HEK293 (cell line): Measurements from ENCODE around the gene TIMM10.

Source experiments
- CTCF ChIA-PET: fragments of 350-600 bp; formaldehyde crosslinking; extraction: SDS; loops from one replicate; lab custom pipeline; 2021; ENCODE audit warnings: antibody characterized with exemption; lab: Yijun Ruan, JAX
- POLR2A ChIA-PET: fragments of 300-600 bp; formaldehyde crosslinking; extraction: SDS; loops from one replicate; lab custom pipeline; 2020; ENCODE audit warnings: antibody characterized with exemption, inconsistent platforms; lab: Yijun Ruan, JAX
- H3K27ac ChIP-seq: fragments of 200-500 bp; sonication (Bioruptor generic); 2 replicates; pipeline ENCODE4 v1.5.1; 2014; ENCODE audit warnings: low read depth, low read length, control low read depth, inconsistent platforms; ENCODE audit errors: extremely low read depth
- H3K36me3 ChIP-seq, 2 experiments: fragments of 200-500 bp in 1 of 2; sonication (Bioruptor generic) in 1 of 2; 1 replicate in 1 of 2; 2 replicates in 1 of 2; pipeline ENCODE4 v1.5.1; 2014 to 2017; ENCODE audit warnings: inconsistent platforms in 2 of 2, low read length in 2 of 2; ENCODE audit not compliant: control insufficient read depth in 2 of 2, insufficient read depth in 1 of 2
- H3K4me1 ChIP-seq: fragments of 200-500 bp; sonication (Bioruptor generic); 2 replicates; pipeline ENCODE4 v1.5.1; 2014; ENCODE audit warnings: mild to moderate bottlenecking, low read length, inconsistent platforms; ENCODE audit not compliant: control insufficient read depth, insufficient read depth
- H3K4me3 ChIP-seq: 2 replicates; pipeline ENCODE4 v1.5.1; 2011; ENCODE audit warnings: low read depth, mild to moderate bottlenecking, control low read depth, low read length, moderate library complexity
- H3K9me3 ChIP-seq: fragments of 200-500 bp; sonication (Bioruptor generic); 2 replicates; pipeline ENCODE4 v1.5.1; 2014; ENCODE audit warnings: low read depth, low read length, inconsistent platforms; ENCODE audit not compliant: control insufficient read depth, insufficient read depth
- KLF8 ChIP-seq: fragments of 450-650 bp; formaldehyde crosslinking; IDR thresholded peaks from 2 replicates; pipeline ENCODE4 v1.5.1; 2016; ENCODE audit warnings: missing biosample characterization, missing genetic modification characterization
- MZF1 ChIP-seq: fragments of 450-650 bp; formaldehyde crosslinking; IDR thresholded peaks from 2 replicates; pipeline ENCODE4 v1.5.1; 2017; ENCODE audit warnings: missing biosample characterization, missing genetic modification characterization, borderline replicate concordance
- RBAK ChIP-seq: fragments of 450-650 bp; formaldehyde crosslinking; IDR thresholded peaks from 2 replicates; pipeline ENCODE4 v1.5.1; 2016; ENCODE audit warnings: missing biosample characterization, missing genetic modification characterization
- SCRT2 ChIP-seq: fragments of 450-650 bp; formaldehyde crosslinking; IDR thresholded peaks from 2 replicates; pipeline ENCODE4 v1.5.1; 2016; ENCODE audit warnings: missing biosample characterization, missing genetic modification characterization
- SP2 ChIP-seq: fragments of 450-650 bp; formaldehyde crosslinking; IDR thresholded peaks from 2 replicates; pipeline ENCODE4 v1.5.1; 2016; ENCODE audit warnings: missing biosample characterization, missing genetic modification characterization
- SP3 ChIP-seq: fragments of 450-650 bp; formaldehyde crosslinking; IDR thresholded peaks from 2 replicates; pipeline ENCODE4 v1.5.1; 2016; ENCODE audit warnings: missing biosample characterization, missing genetic modification characterization
- SP7 ChIP-seq: fragments of 450-650 bp; formaldehyde crosslinking; IDR thresholded peaks from 2 replicates; pipeline ENCODE4 v1.5.1; 2016; ENCODE audit warnings: missing biosample characterization, missing genetic modification characterization
- ZFP69B ChIP-seq: fragments of 450-650 bp; formaldehyde crosslinking; IDR thresholded peaks from 2 replicates; pipeline ENCODE4 v1.5.1; 2016; ENCODE audit warnings: missing biosample characterization, missing genetic modification characterization
- ZNF324 ChIP-seq: fragments of 450-650 bp; formaldehyde crosslinking; IDR thresholded peaks from 2 replicates; pipeline ENCODE4 v1.5.1; 2016; ENCODE audit warnings: missing biosample characterization, missing genetic modification characterization
- ZNF335 ChIP-seq: fragments of 450-650 bp; formaldehyde crosslinking; conservative IDR thresholded peaks from 2 replicates; pipeline ENCODE4 v1.5.1; 2016; ENCODE audit warnings: missing biosample characterization, missing genetic modification characterization
- ZNF398 ChIP-seq: fragments of 450-650 bp; formaldehyde crosslinking; IDR thresholded peaks from 2 replicates; pipeline ENCODE4 v1.5.1; 2017; ENCODE audit warnings: missing biosample characterization, missing genetic modification characterization
- ZNF501 ChIP-seq: fragments of 450-650 bp; formaldehyde crosslinking; IDR thresholded peaks from 2 replicates; pipeline ENCODE4 v1.5.1; 2016; ENCODE audit warnings: missing biosample characterization, missing genetic modification characterization
- ZNF624 ChIP-seq: fragments of 450-650 bp; formaldehyde crosslinking; IDR thresholded peaks from 2 replicates; pipeline ENCODE4 v1.5.1; 2017; ENCODE audit warnings: missing biosample characterization, missing genetic modification characterization
- ZNF692 ChIP-seq: fragments of 450-650 bp; formaldehyde crosslinking; IDR thresholded peaks from 2 replicates; pipeline ENCODE4 v1.5.1; 2016; ENCODE audit warnings: missing biosample characterization, missing genetic modification characterization
- ZNF747 ChIP-seq: fragments of 450-650 bp; formaldehyde crosslinking; IDR thresholded peaks from 2 replicates; pipeline ENCODE4 v1.5.1; 2016; ENCODE audit warnings: missing biosample characterization, missing genetic modification characterization

TIMM10 gene

GRCh38 chr11:57514538-57515331 is 15.8 kb downstream of the TIMM10 start (continued):
- TF ChIP-seq KLF8 (tag by site-specific recombination) = peak; percentile 11; the same call in 1 of the 2 replicates
- no peak for TF ChIP-seq ZNF501 (tag by site-specific recombination)
- no peak for TF ChIP-seq ZNF324 (tag by site-specific recombination)
- peak; percentile 99 for TF ChIP-seq ZNF398 (tag by site-specific recombination)
- 0 out of 2 replicates have a peak, but pooled peaks have one; percentile 9 for TF ChIP-seq SP7 (tag by site-specific recombination)
- no peak for TF ChIP-seq ZNF624
- TF ChIP-seq MZF1 (tag by site-specific recombination) = no peak
- TF ChIP-seq SP3 = peak; percentile 37; the same call in 1 of the 2 replicates
- TF ChIP-seq SP2 (tag by site-specific recombination) = peak; percentile 44
- TF ChIP-seq ZNF335 = no peak

GRCh38 chr11:57513911-57514537 is 16.5 kb downstream of the TIMM10 start:
- no peaks in the 10 kb centered on the region for H3K4me1 ChIP-seq
- ChIA-PET POLR2A (interaction anchor here (1.2 to 2.7 kb wide), 5 partner anchors 10 to 30 kb away, joined by 3 to 15 read pairs (median 4); no protein-coding TSS in a partner anchor), CTCF (interaction anchor here (0.5 to 6.7 kb wide), 6 partner anchors 13 to 673 kb away, joined by 3 to 71 read pairs (median 4); no protein-coding TSS in a partner anchor)
- H3K36me3 ChIP-seq = no peaks in the 10 kb centered on the region
- H3K27ac ChIP-seq = no peak overlapping the region
- TF ChIP-seq SCRT2 (peak; percentile 84), ZNF747 (tag by site-specific recombination) (no peak)
- no peaks in the 10 kb centered on the region for H3K9me3 ChIP-seq
- H3K4me3 ChIP-seq = peak overlapping the region; percentile 59

- Histone ChIP-seq H3K4me1 (no peaks in the 10 kb centered on the region), H3K36me3 (no peaks in the 10 kb centered on the region)
- POLR2A ChIA-PET = interaction anchor here (1.6 kb wide), 1 partner anchor 20 kb away, joined by 4 read pairs; no protein-coding TSS in a partner anchor
- TF ChIP-seq RBAK (tag by site-specific recombination) (no peak), ZFP69B (peak; percentile 82; the same call in 1 of the 2 replicates), ZNF692 (tag by site-specific recombination) (peak; percentile 93)
- TF ChIP-seq, all 188 proteins: peak for 2
- CTCF ChIA-PET = interaction anchor here (0.8 to 6.7 kb wide), 5 partner anchors 12 to 57 kb away, joined by 3 to 71 read pairs (median 4); no protein-coding TSS in a partner anchor
- Histone ChIP-seq H3K9me3 (no peaks in the 10 kb centered on the region), H3K4me3 (no peak overlapping the region), H3K27ac (no peak overlapping the region)
Observed at GRCh38 chr11:57513452-57513795, 17.1 kb downstream of the TIMM10 start.
